ENCODE measurements around the gene HOXD8. TPM values are rescaled to one million over a fixed set of nuclear protein-coding genes. Genes with fewer than 3 reads are reported as not detected.

HOXD8 gene
- total and polyA plus RNA-seq, 2 experiments from 2014 or later = 19.7 to 27.8 TPM

DNA sequence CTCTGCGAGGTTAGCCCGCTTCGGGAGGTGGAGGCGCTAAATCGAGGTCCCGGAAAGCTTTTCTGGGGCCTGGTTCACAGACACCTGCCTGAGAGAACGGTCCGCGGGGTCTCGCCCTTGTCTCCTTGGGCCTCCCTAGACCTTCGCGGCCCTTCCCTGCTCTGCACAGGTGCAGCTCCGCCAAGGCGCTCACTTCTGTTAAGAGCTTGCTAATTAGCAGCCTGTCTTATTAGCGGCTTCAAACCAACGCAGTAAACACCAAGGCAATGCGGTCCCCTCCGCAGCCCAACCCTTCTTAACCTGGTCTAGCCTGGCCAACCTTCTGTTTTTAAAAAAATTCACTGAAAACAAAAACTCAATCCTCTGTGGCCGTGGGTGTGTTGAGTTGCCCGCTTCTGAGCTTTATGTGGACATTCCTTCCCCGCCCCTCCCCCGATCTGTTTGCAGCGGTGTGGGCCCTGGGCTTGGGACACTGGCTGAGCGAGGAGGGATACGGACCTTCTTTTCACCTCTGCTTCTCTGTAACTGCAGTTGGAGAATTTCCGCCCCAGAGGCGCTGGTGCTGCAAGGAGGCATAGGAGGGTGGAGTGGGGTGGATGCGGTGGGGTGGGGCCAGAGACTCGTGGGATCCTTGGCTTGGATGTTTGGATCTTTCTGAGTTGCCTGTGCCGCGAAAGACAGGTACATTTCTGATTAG, 18.4 kb downstream of the HOXD8 start:
- TF ChIP-seq EZH2phosphoT487 (IDR thresholded peaks at IDR 0.05; ENCODE audit: insufficient read depth, low read depth) (no peak), EZH2 (IDR thresholded peaks at IDR 0.05; ENCODE audit: insufficient read depth, poor library complexity, severe bottlenecking) (no peak)
- Histone ChIP-seq H3K4me2 (ENCODE audit: unreplicated experiment) (no peak overlapping the region), H3K4me3 (no peak overlapping the region), H3K9me3 (ENCODE audit: low read depth) (no peaks in the 10 kb centered on the region), H2AFZ (no peak overlapping the region), H3F3A (ENCODE audit: insufficient read depth) (no peaks in the 10 kb centered on the region), H3K27me3 (replicated peaks; ENCODE audit: insufficient read depth) (no peaks in the 10 kb centered on the region), H3K9ac (no peak overlapping the region), H3K9me2 (ENCODE audit: insufficient read depth) (no peaks in the 10 kb centered on the region), H3K79me2 (ENCODE audit: insufficient read depth) (peaks cover 86% of the 10 kb centered on the region), H3K36me3 (ENCODE audit: low read depth) (peaks cover 4% of the 10 kb centered on the region; the same call in 1 of the 2 replicates), H4K20me1 (ENCODE audit: insufficient read depth) (peaks cover 2% of the 10 kb centered on the region; the same call in 1 of the 2 replicates), H3K27ac (no peak overlapping the region), H3K4me1 (ENCODE audit: insufficient read depth) (no peaks in the 10 kb centered on the region)
- WGBS, 2 experiments (ENCODE audit: low coverage in 1 of 2, low lambda C conversion rate in 2 of 2, missing lambda C conversion rate in 2 of 2) = 87% methylated on average over 28 to 31 of the region's 31 CpGs
- in situ Hi-C loops (cut with MboI) = loop anchor here (10.0 kb wide), 1 partner anchor 307 kb away; no protein-coding TSS in a partner anchor
- no peak for DNase-seq

- H3F3A ChIP-seq (ENCODE audit: insufficient read depth) = 0 out of 2 replicates have a peak, but pooled peaks cover 5% of the 10 kb centered on the region
- H3K4me1 ChIP-seq (ENCODE audit: insufficient read depth) = no peaks in the 10 kb centered on the region
- no peak overlapping the region for H2AFZ ChIP-seq
- peaks cover 2% of the 10 kb centered on the region; the same call in 1 of the 2 replicates for H4K20me1 ChIP-seq (ENCODE audit: insufficient read depth)
- H3K36me3 ChIP-seq (ENCODE audit: low read depth) = peaks cover 4% of the 10 kb centered on the region; the same call in 1 of the 2 replicates
- no peak for DNase-seq
- TF ChIP-seq EZH2 (IDR thresholded peaks at IDR 0.05; ENCODE audit: insufficient read depth, poor library complexity, severe bottlenecking) = no peak
- no peak for TF ChIP-seq EZH2phosphoT487 (IDR thresholded peaks at IDR 0.05; ENCODE audit: insufficient read depth, low read depth)
- H3K9me2 ChIP-seq (ENCODE audit: insufficient read depth) = no peaks in the 10 kb centered on the region
- H3K27ac ChIP-seq = no peak overlapping the region
- in situ Hi-C loops (cut with MboI) = loop anchor here (10.0 kb wide), 1 partner anchor 306 kb away; no protein-coding TSS in a partner anchor
- H3K4me2 ChIP-seq (ENCODE audit: unreplicated experiment) = no peak overlapping the region
- H3K79me2 ChIP-seq (ENCODE audit: insufficient read depth) = peaks cover 77% of the 10 kb centered on the region
- H3K9ac ChIP-seq = no peak overlapping the region
- no peaks in the 10 kb centered on the region for H3K27me3 ChIP-seq (replicated peaks; ENCODE audit: insufficient read depth)
- WGBS, 2 experiments (ENCODE audit: low coverage in 1 of 2, low lambda C conversion rate in 2 of 2, missing lambda C conversion rate in 2 of 2) = 97 to 99% methylated on average over 11 of the region's 11 CpGs
- no peaks in the 10 kb centered on the region for H3K9me3 ChIP-seq (ENCODE audit: low read depth)
- H3K4me3 ChIP-seq = no peak overlapping the region
Observed at GRCh38 chr2:176148751-176149421, 19.4 kb downstream of the HOXD8 start.

- WGBS, 2 experiments (ENCODE audit: low coverage in 1 of 2, low lambda C conversion rate in 2 of 2, missing lambda C conversion rate in 2 of 2) = 98% methylated on average over 21 to 22 of the region's 22 CpGs
- Histone ChIP-seq H3K27me3 (replicated peaks; ENCODE audit: insufficient read depth) (no peaks in the 10 kb centered on the region), H3K36me3 (ENCODE audit: low read depth) (peaks cover 8% of the 10 kb centered on the region; the same call in 1 of the 2 replicates), H3K4me2 (ENCODE audit: unreplicated experiment) (no peak overlapping the region), H3F3A (ENCODE audit: insufficient read depth) (0 out of 2 replicates have a peak, but pooled peaks cover 11% of the 10 kb centered on the region), H3K4me1 (ENCODE audit: insufficient read depth) (no peaks in the 10 kb centered on the region), H3K79me2 (ENCODE audit: insufficient read depth) (peaks cover 70% of the 10 kb centered on the region), H3K9me3 (ENCODE audit: low read depth) (no peaks in the 10 kb centered on the region), H3K27ac (no peak overlapping the region), H2AFZ (no peak overlapping the region), H3K4me3 (no peak overlapping the region), H4K20me1 (ENCODE audit: insufficient read depth) (peaks cover 2% of the 10 kb centered on the region; the same call in 1 of the 2 replicates), H3K9me2 (ENCODE audit: insufficient read depth) (no peaks in the 10 kb centered on the region), H3K9ac (no peak overlapping the region)
- in situ Hi-C loops (cut with MboI) = loop anchor here (10.0 kb wide), 1 partner anchor 305 kb away; no protein-coding TSS in a partner anchor
- TF ChIP-seq EZH2phosphoT487 (IDR thresholded peaks at IDR 0.05; ENCODE audit: insufficient read depth, low read depth) (no peak), EZH2 (IDR thresholded peaks at IDR 0.05; ENCODE audit: insufficient read depth, poor library complexity, severe bottlenecking) (no peak)
- no peak for DNase-seq
Observed at GRCh38 chr2:176149481-176149938, 20.0 kb downstream of the HOXD8 start.

DNA sequence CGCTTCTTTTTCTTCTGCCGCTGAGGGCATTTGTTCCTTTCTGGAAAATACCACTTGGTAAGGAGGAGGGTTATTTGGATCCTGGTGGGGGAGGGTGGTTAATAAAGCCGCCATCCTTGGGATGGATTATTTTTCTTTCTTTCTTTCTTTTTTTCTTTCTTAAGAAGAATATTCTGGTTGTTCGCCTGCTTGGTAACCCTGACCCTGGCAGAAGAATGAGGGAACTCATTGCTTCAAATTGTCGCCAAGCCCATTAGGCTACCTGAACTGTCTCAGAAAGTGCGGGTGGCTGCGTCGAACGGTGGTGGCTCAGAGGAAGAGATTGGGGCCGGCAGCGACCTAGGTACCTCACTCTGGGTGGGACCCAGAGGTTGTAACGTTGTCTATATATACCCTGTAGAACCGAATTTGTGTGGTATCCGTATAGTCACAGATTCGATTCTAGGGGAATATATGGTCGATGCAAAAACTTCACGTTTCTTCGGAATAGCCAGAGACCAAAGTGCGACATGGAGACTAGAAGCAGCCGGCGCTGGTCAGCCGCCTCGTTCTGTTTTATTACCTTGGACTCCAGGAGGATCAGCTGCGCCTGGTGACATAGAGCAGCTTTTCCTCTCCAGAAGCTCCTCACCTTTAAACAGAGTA, 20.6 kb downstream of the HOXD8 start:
- no peaks in the 10 kb centered on the region for H3K9me2 ChIP-seq (ENCODE audit: insufficient read depth)
- in situ Hi-C loops (cut with MboI) = loop anchor here (10.0 kb wide), 1 partner anchor 305 kb away; no protein-coding TSS in a partner anchor
- no peak overlapping the region for H3K4me2 ChIP-seq (ENCODE audit: unreplicated experiment)
- 0 out of 2 replicates have a peak, but pooled peaks cover 16% of the 10 kb centered on the region for H3F3A ChIP-seq (ENCODE audit: insufficient read depth)
- no peak overlapping the region for H3K27ac ChIP-seq
- no peaks in the 10 kb centered on the region for H3K27me3 ChIP-seq (replicated peaks; ENCODE audit: insufficient read depth)
- H2AFZ ChIP-seq = no peak overlapping the region
- H3K4me1 ChIP-seq (ENCODE audit: insufficient read depth) = no peaks in the 10 kb centered on the region
- H3K36me3 ChIP-seq (ENCODE audit: low read depth) = peaks cover 9% of the 10 kb centered on the region; the same call in 1 of the 2 replicates
- H3K9ac ChIP-seq = no peak overlapping the region
- DNase-seq = no peak
- 96% methylated on average over 24 of the region's 24 CpGs for WGBS, 2 experiments (ENCODE audit: low coverage in 1 of 2, low lambda C conversion rate in 2 of 2, missing lambda C conversion rate in 2 of 2)
- peaks cover 2% of the 10 kb centered on the region; the same call in 1 of the 2 replicates for H4K20me1 ChIP-seq (ENCODE audit: insufficient read depth)
- H3K4me3 ChIP-seq = no peak overlapping the region
- peaks cover 65% of the 10 kb centered on the region for H3K79me2 ChIP-seq (ENCODE audit: insufficient read depth)
- TF ChIP-seq EZH2phosphoT487 (IDR thresholded peaks at IDR 0.05; ENCODE audit: insufficient read depth, low read depth) = no peak
- no peak for TF ChIP-seq EZH2 (IDR thresholded peaks at IDR 0.05; ENCODE audit: insufficient read depth, poor library complexity, severe bottlenecking)
- H3K9me3 ChIP-seq (ENCODE audit: low read depth) = no peaks in the 10 kb centered on the region
